Suppressor macrophage treated with lipopolysaccharide for 1 hour (primary cell): ENCODE data around the gene GTF2IRD1.
A peak's percentile ranks its signal among the peaks of the same experiment; 100 is the strongest.
"Not testable (repeated sequence)": the region's sequence is repeated elsewhere in the genome, so short reads cannot be mapped to it uniquely, and the experiment has no call there.

Experiments
- DNase-seq, 3 donors: peaks; one replicate each; pipeline ENCODE4 v3.0.0-alpha.2; 2020 to 2022

The GTF2IRD1 gene

GRCh38 chr7:74518654-74519053, 64.9 kb downstream of the GTF2IRD1 start:
- DNase-seq: no peak

- no peak for DNase-seq
Measured at GRCh38 chr7:74519395-74519794, 65.7 kb downstream of the GTF2IRD1 start.

- DNase-seq: no peak
Measured at GRCh38 chr7:74521855-74522254, 68.1 kb downstream of the GTF2IRD1 start.

- DNase-seq: no peak
Measured at GRCh38 chr7:74522281-74522905, 68.7 kb downstream of the GTF2IRD1 start.

GRCh38 chr7:74523015-74523414, 69.3 kb downstream of the GTF2IRD1 start:
- no peak for DNase-seq

GRCh38 chr7:74525140-74525539, 71.4 kb downstream of the GTF2IRD1 start:
- no peak for DNase-seq

GRCh38 chr7:74525881-74526280, 72.2 kb downstream of the GTF2IRD1 start:
- peak in 1 of 3 donors; percentile 1 for DNase-seq

- DNase-seq: no peak
Measured at GRCh38 chr7:74526780-74527179, 73.1 kb downstream of the GTF2IRD1 start.

- DNase-seq: no peak
Measured at GRCh38 chr7:74527842-74528241, 74.1 kb downstream of the GTF2IRD1 start.

- not testable (repeated sequence) for DNase-seq
Measured at GRCh38 chr7:74528773-74529172, 75.1 kb downstream of the GTF2IRD1 start.

GRCh38 chr7:74535951-74536356, 82.2 kb downstream of the GTF2IRD1 start:
- no peak for DNase-seq

- DNase-seq: not testable (repeated sequence)
Measured at GRCh38 chr7:74541937-74542336, 88.2 kb downstream of the GTF2IRD1 start.

GRCh38 chr7:74542558-74543117, 88.9 kb downstream of the GTF2IRD1 start:
- no peak for DNase-seq

- peak; percentile 85 to 87 (median 86) for DNase-seq
Measured at GRCh38 chr7:74544706-74545469, 91.2 kb downstream of the GTF2IRD1 start.

GRCh38 chr7:74545921-74546320, 92.2 kb downstream of the GTF2IRD1 start:
- no peak for DNase-seq

- peak; percentile 17 to 24 (median 21) for DNase-seq
Measured at GRCh38 chr7:74553596-74554012, 99.9 kb downstream of the GTF2IRD1 start.

GRCh38 chr7:74554178-74554577, 100.5 kb downstream of the GTF2IRD1 start:
- peak; percentile 30 to 47 (median 38) for DNase-seq

- no peak for DNase-seq
Measured at GRCh38 chr7:74560086-74560719, 106.5 kb downstream of the GTF2IRD1 start.

- no peak for DNase-seq
Measured at GRCh38 chr7:74561898-74562613, 108.3 kb downstream of the GTF2IRD1 start.

- not testable (repeated sequence) for DNase-seq
Measured at GRCh38 chr7:74563639-74564038, 109.9 kb downstream of the GTF2IRD1 start.

- no peak for DNase-seq
Measured at GRCh38 chr7:74567318-74567668, 113.6 kb downstream of the GTF2IRD1 start.

GRCh38 chr7:74568658-74569057, 115.0 kb downstream of the GTF2IRD1 start:
- DNase-seq: no peak

- DNase-seq: no peak
Measured at GRCh38 chr7:74569501-74570075, 115.9 kb downstream of the GTF2IRD1 start.
